HepG2 (cell line): Measurements from ENCODE around the gene STEAP2.

ENCODE experiments used
- EP300 ChIP-seq, 3 experiments: sonication (generic) in 1 of 3; formaldehyde crosslinking in 1 of 3; IDR thresholded peaks; 2 replicates each; pipeline versions ENCODE4 v1.5.1 to v1.6.1; 2011 to 2020; ENCODE audit warnings: low read depth in 2 of 3, low read length in 2 of 3, borderline replicate concordance in 1 of 3, improper control_type of control experiment in 1 of 3, mild to moderate bottlenecking in 1 of 3, missing genetic modification reagents in 1 of 3, moderate library complexity in 1 of 3
- EZH2 ChIP-seq: conservative IDR thresholded peaks from 2 replicates; pipeline ENCODE4 v1.6.1; 2012; ENCODE audit warnings: mild to moderate bottlenecking, low read depth, low read length, moderate library complexity
- FOSL1 ChIP-seq: sonication (generic); formaldehyde crosslinking; IDR thresholded peaks from 2 replicates; pipeline ENCODE4 v1.9.0; 2021; ENCODE audit warnings: missing genetic modification reagents, borderline replicate concordance
- HMGA1 ChIP-seq: sonication (generic); formaldehyde crosslinking; conservative IDR thresholded peaks from 2 replicates; pipeline ENCODE4 v1.4.0; 2020; ENCODE audit warnings: missing genetic modification reagents
- PHF8 ChIP-seq: sonication (generic); formaldehyde crosslinking; IDR thresholded peaks from 2 replicates; pipeline ENCODE4 v1.5.0; 2020; ENCODE audit warnings: missing genetic modification reagents
- POLR2A ChIP-seq, 2 experiments: IDR thresholded peaks; 2 replicates each; pipeline ENCODE4 v1.6.1; 2011; ENCODE audit warnings: low read depth in 2 of 2, low read length in 2 of 2, mild to moderate bottlenecking in 1 of 2, moderate library complexity in 1 of 2; ENCODE audit not compliant: insufficient read depth in 1 of 2
- PRPF4 ChIP-seq: fragments of 200-400 bp; formaldehyde crosslinking; IDR thresholded peaks from 2 replicates; pipeline ENCODE4 v1.6.1; 2016; ENCODE audit warnings: low read length, low read depth; ENCODE audit not compliant: poor library complexity, severe bottlenecking
- TCF7L2 ChIP-seq: IDR thresholded peaks from 2 replicates; pipeline ENCODE4 v1.6.1; 2011; ENCODE audit warnings: mild to moderate bottlenecking, low read depth, low read length, moderate library complexity
- ZNF10 ChIP-seq: sonication (generic); formaldehyde crosslinking; IDR thresholded peaks from 2 replicates; pipeline ENCODE4 v1.4.0; 2020; ENCODE audit warnings: mild to moderate bottlenecking, low read depth, missing genetic modification reagents, borderline replicate concordance
- ZNF546 ChIP-seq: sonication (generic); formaldehyde crosslinking; conservative IDR thresholded peaks from 2 replicates; pipeline ENCODE4 v1.8.1; 2023; ENCODE audit warnings: mild to moderate bottlenecking, missing genetic modification reagents
- ZNF747 ChIP-seq: sonication (generic); formaldehyde crosslinking; IDR thresholded peaks from 2 replicates; pipeline ENCODE4 v1.8.1; 2023; ENCODE audit warnings: missing genetic modification reagents, mild to moderate bottlenecking, borderline replicate concordance
- TF ChIP-seq, protein P1 (sequence below): sonication (generic); formaldehyde crosslinking; IDR thresholded peaks from 2 replicates; pipeline ENCODE4 v1.4.0; 2020; ENCODE audit warnings: missing genetic modification reagents

DNA sequence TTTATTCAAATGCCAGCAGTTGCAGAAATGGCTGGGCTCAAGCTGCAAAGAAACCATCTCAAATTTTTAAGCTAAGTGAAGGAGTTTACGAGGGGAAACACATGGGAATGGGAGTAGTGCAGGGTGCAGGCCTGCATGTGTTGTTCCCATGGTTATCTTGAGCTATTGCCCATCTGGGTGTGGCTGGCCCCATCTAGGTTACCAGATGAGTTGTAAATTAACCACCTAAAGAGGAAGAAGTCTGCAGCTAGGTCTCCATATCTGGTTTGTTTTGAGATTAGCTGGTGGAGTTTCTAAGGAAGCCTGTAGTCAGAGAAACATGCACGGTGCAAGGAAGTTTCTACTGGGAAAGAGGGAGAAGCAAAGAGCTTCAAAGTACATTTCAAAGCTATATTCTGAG is 23.3 kb upstream of the STEAP2 start:
- TF ChIP-seq EP300 (IDR thresholded peaks at IDR 0.05; ENCODE audit: low read depth in 2 of 2, low read length in 2 of 2) (no peak), EP300 (CRISPR knock-in tag; IDR thresholded peaks at IDR 0.05; ENCODE audit: borderline replicate concordance) (no peak), TCF7L2 (no peak), POLR2A (IDR thresholded peaks at IDR 0.05; ENCODE audit: insufficient read depth in 1 of 2, low read depth in 2 of 2, low read length in 2 of 2) (no peak), PRPF4 (no peak), EZH2 (no peak), ZNF747 (CRISPR knock-in tag) (no peak), PHF8 (CRISPR knock-in tag) (no peak), FOSL1 (CRISPR knock-in tag) (no peak), ZNF546 (CRISPR knock-in tag) (no peak), ZNF10 (CRISPR knock-in tag) (no peak), HMGA1 (CRISPR knock-in tag) (no peak)
- TF ChIP-seq, protein P1, sequence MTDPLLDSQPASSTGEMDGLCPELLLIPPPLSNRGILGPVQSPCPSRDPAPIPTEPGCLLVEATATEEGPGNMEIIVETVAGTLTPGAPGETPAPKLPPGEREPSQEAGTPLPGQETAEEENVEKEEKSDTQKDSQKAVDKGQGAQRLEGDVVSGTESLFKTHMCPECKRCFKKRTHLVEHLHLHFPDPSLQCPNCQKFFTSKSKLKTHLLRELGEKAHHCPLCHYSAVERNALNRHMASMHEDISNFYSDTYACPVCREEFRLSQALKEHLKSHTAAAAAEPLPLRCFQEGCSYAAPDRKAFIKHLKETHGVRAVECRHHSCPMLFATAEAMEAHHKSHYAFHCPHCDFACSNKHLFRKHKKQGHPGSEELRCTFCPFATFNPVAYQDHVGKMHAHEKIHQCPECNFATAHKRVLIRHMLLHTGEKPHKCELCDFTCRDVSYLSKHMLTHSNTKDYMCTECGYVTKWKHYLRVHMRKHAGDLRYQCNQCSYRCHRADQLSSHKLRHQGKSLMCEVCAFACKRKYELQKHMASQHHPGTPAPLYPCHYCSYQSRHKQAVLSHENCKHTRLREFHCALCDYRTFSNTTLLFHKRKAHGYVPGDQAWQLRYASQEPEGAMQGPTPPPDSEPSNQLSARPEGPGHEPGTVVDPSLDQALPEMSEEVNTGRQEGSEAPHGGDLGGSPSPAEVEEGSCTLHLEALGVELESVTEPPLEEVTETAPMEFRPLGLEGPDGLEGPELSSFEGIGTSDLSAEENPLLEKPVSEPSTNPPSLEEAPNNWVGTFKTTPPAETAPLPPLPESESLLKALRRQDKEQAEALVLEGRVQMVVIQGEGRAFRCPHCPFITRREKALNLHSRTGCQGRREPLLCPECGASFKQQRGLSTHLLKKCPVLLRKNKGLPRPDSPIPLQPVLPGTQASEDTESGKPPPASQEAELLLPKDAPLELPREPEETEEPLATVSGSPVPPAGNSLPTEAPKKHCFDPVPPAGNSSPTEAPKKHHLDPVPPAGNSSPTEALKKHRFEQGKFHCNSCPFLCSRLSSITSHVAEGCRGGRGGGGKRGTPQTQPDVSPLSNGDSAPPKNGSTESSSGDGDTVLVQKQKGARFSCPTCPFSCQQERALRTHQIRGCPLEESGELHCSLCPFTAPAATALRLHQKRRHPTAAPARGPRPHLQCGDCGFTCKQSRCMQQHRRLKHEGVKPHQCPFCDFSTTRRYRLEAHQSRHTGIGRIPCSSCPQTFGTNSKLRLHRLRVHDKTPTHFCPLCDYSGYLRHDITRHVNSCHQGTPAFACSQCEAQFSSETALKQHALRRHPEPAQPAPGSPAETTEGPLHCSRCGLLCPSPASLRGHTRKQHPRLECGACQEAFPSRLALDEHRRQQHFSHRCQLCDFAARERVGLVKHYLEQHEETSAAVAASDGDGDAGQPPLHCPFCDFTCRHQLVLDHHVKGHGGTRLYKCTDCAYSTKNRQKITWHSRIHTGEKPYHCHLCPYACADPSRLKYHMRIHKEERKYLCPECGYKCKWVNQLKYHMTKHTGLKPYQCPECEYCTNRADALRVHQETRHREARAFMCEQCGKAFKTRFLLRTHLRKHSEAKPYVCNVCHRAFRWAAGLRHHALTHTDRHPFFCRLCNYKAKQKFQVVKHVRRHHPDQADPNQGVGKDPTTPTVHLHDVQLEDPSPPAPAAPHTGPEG = no peak
